HG03175 (cell line): Measurements from ENCODE around the gene SPX.

Experiments
- ATAC-seq: cut with Tn5 transposase; IDR thresholded peaks from one replicate; pipeline ENCODE4 v1.9.1; 2021; ENCODE audit warnings: mild to moderate bottlenecking, moderate library complexity; ENCODE audit not compliant: unreplicated experiment

SPX gene

DNA sequence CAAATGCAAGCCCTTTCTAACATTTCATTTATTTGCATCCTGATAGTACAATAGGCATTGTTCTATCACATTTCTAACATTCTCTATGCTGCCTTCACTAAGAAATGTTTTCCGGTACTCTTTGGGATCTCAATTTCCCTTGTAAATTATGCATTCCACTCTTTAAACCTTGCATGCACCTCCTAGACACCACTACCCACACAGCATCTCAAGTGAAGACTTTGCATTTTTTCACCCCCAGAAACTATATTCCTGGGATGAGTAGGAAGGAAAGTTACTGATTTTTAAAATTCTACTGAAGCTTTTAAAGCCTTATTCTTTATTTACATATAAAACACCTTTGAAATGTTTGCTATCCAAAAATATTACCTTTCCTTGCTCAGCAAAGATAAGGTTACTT lies 51.4 kb downstream of the SPX start:
- no peak for ATAC-seq

GRCh38 chr12:21580748-21581516 lies 54.8 kb downstream of the SPX start:
- ATAC-seq = peak; percentile 67
